ENCODE measurements around the gene SFT2D3.

GRCh38 chr2:127678531-127678930 is 22.8 kb upstream of the SFT2D3 start:
- TF ChIP-seq CTCF (IDR thresholded peaks at IDR 0.05; ENCODE audit: poor library complexity, severe bottlenecking) (no peak), POLR2AphosphoS5 (IDR thresholded peaks at IDR 0.05) (no peak), EP300 (conservative IDR thresholded peaks at IDR 0.05; ENCODE audit: poor library complexity, severe bottlenecking) (no peak), RAD21 (conservative IDR thresholded peaks at IDR 0.05) (no peak), EZH2 (IDR thresholded peaks at IDR 0.05; ENCODE audit: borderline replicate concordance, insufficient read depth, low read length, poor library complexity, severe bottlenecking) (no peak), TAF1 (IDR thresholded peaks at IDR 0.05; ENCODE audit: low read depth) (no peak)
